ENCODE measurements around the gene NANOS3. TPM values are rescaled to one million over a fixed set of nuclear protein-coding genes. Genes with fewer than 3 reads are reported as not detected.

NANOS3 gene
- total and polyA plus RNA-seq, 9 of the 15 experiments (the other 6 are each of a cell fraction or from before 2014, with no cell fraction given), result not detected

DNA sequence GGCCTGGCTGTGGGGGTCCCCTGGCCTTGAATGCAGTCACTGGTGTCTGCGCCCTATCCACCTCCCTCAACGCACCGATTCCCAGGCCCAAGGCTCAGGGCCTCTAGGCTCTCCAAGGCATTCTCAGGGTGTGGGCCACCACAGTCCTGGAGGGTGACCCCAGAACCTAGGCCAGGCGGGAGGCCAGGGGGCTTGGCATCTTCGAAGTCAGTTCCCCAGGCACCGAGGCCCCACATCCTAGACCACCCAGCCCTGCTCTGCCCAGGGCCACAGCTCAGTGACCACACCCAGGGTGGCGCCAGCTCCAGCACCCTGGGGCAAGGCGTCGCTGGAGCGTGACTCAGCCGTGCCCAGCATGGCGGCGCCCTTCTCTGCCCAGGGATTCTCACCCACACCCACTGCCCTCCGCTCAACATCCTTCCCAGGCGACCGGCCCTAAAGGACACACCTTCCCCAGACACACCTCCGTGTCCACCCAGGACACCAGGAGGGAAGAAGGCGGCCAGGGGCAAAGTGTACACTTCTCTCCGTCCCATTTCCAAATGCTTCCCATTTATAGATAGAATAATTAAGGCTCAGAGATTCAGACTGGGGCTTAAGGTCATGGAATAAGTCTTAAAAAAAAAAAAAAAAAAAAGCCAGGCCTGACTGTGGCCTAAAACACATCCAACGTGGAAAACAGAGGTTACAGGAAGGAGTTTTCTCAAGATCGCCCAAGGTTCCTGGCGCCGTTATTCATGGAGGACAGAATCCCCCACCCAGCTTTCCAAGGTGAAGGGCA, 36.4 kb upstream of the NANOS3 start (continued):
- TF ChIP-seq ZC3H4 (CRISPR knock-in tag; IDR thresholded peaks at IDR 0.05; ENCODE audit: borderline replicate concordance), result 0 out of 2 replicates have a peak, but pooled peaks have one; percentile 59
- TF ChIP-seq, protein P1, sequence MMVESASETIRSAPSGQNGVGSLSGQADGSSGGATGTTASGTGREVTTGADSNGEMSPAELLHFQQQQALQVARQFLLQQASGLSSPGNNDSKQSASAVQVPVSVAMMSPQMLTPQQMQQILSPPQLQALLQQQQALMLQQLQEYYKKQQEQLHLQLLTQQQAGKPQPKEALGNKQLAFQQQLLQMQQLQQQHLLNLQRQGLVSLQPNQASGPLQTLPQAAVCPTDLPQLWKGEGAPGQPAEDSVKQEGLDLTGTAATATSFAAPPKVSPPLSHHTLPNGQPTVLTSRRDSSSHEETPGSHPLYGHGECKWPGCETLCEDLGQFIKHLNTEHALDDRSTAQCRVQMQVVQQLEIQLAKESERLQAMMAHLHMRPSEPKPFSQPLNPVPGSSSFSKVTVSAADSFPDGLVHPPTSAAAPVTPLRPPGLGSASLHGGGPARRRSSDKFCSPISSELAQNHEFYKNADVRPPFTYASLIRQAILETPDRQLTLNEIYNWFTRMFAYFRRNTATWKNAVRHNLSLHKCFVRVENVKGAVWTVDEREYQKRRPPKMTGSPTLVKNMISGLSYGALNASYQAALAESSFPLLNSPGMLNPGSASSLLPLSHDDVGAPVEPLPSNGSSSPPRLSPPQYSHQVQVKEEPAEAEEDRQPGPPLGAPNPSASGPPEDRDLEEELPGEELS (CRISPR knock-in tag; IDR thresholded peaks at IDR 0.05; ENCODE audit: borderline replicate concordance), result 0 out of 2 replicates have a peak, but pooled peaks have one; percentile 48
- no peak for TF ChIP-seq BHLHE40 (IDR thresholded peaks at IDR 0.05; ENCODE audit: low read length)
- peak in 1 of 3 experiments; percentile 13 for TF ChIP-seq YY1 (IDR thresholded peaks at IDR 0.05; ENCODE audit: borderline replicate concordance in 1 of 3, control insufficient read depth in 1 of 3, extremely low read depth in 1 of 3, insufficient read depth in 3 of 3, insufficient read length in 1 of 3, insufficient replicate concordance in 2 of 3, low read depth in 1 of 3, low read length in 2 of 3)
- TF ChIP-seq, protein P2, sequence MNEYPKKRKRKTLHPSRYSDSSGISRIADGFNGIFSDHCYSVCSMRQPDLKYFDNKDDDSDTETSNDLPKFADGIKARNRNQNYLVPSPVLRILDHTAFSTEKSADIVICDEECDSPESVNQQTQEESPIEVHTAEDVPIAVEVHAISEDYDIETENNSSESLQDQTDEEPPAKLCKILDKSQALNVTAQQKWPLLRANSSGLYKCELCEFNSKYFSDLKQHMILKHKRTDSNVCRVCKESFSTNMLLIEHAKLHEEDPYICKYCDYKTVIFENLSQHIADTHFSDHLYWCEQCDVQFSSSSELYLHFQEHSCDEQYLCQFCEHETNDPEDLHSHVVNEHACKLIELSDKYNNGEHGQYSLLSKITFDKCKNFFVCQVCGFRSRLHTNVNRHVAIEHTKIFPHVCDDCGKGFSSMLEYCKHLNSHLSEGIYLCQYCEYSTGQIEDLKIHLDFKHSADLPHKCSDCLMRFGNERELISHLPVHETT (CRISPR knock-in tag; conservative IDR thresholded peaks at IDR 0.05 in 1 of 2, IDR thresholded peaks at IDR 0.05 in 1 of 2), result no peak
- peak; percentile 13; the same call in 1 of the 2 replicates for TF ChIP-seq CTBP1 (IDR thresholded peaks at IDR 0.05; ENCODE audit: borderline replicate concordance)
- 0 out of 2 replicates have a peak, but pooled peaks have one; percentile 32 for TF ChIP-seq RBM14 (IDR thresholded peaks at IDR 0.05; ENCODE audit: borderline replicate concordance, insufficient read depth, low read depth, low read length)
- peak; percentile 13; the same call in 1 of the 2 replicates for TF ChIP-seq MTA3 (IDR thresholded peaks at IDR 0.05; ENCODE audit: borderline replicate concordance)
- 0 out of 2 replicates have a peak, but pooled peaks have one; percentile 5 for TF ChIP-seq KLF13 (tag; IDR thresholded peaks at IDR 0.05; ENCODE audit: borderline replicate concordance, low read depth)
- TF ChIP-seq MCM7 (IDR thresholded peaks at IDR 0.05), result no peak
- TF ChIP-seq FIP1L1 (IDR thresholded peaks at IDR 0.05; ENCODE audit: low read depth, low read length, poor library complexity, severe bottlenecking), result no peak
- peak; percentile 42 for TF ChIP-seq HMGN3 (IDR thresholded peaks at IDR 0.05; ENCODE audit: borderline replicate concordance, extremely low read depth, insufficient read length, low read depth, low read length)
- TF ChIP-seq HDAC1 (IDR thresholded peaks at IDR 0.05), result peak in 1 of 2 experiments; percentile 32; a peak in 1 of 4 replicates
- no peak for TF ChIP-seq ZNF785 (CRISPR knock-in tag; IDR thresholded peaks at IDR 0.05)
- 0 out of 2 replicates have a peak, but pooled peaks have one; percentile 27 for TF ChIP-seq SUPT5H (IDR thresholded peaks at IDR 0.05)
- no peak for TF ChIP-seq EP400 (IDR thresholded peaks at IDR 0.05)
- TF ChIP-seq ZNF384 (IDR thresholded peaks at IDR 0.05; ENCODE audit: low read depth, low read length), result peak; percentile 52; the same call in 1 of the 2 replicates
